Neural cell (in vitro differentiated cells): ENCODE measurements around the gene DCXR. TPM values are rescaled to one million over a fixed set of nuclear protein-coding genes. Genes with fewer than 3 reads are reported as not detected.
A peak's percentile ranks its signal among the peaks of the same experiment; 100 is the strongest.

Experiments used
- H2AFZ ChIP-seq: fragments of 200-600, 300-800 bp; sonication (generic), shearing (Covaris generic); 2 replicates; pipeline ENCODE4 v1.6.0; 2014; ENCODE audit warnings: low read depth, mild to moderate bottlenecking, antibody characterized with exemption, low read length, moderate library complexity
- H3F3A ChIP-seq: fragments of 200-600 bp; shearing (Covaris generic); 2 replicates; pipeline ENCODE4 v1.6.1; 2016; ENCODE audit warnings: mild to moderate bottlenecking, moderate library complexity, mixed read lengths, antibody characterized with exemption, low read length; ENCODE audit not compliant: insufficient read depth, poor library complexity, severe bottlenecking
- H3K27ac ChIP-seq: fragments of 200-600, 300-800 bp; sonication (generic), shearing (Covaris generic); 2 replicates; pipeline ENCODE4 v1.5.1; 2014; ENCODE audit warnings: mild to moderate bottlenecking, low read length, moderate library complexity
- H3K27me3 ChIP-seq: fragments of 300-800, 200-600 bp; sonication (generic), shearing (Covaris generic); 2 replicates; pipeline ENCODE4 v1.6.0; 2014; ENCODE audit warnings: mild to moderate bottlenecking, low read depth, low read length, moderate library complexity; ENCODE audit not compliant: insufficient read depth
- H3K36me3 ChIP-seq: fragments of 300-800, 200-600 bp; sonication (generic), shearing (Covaris generic); 2 replicates; pipeline ENCODE4 v1.5.1; 2014; ENCODE audit warnings: mild to moderate bottlenecking, antibody characterized with exemption, low read length, moderate library complexity; ENCODE audit not compliant: insufficient read depth
- H3K4me2 ChIP-seq: fragments of 300-800, 200-600 bp; sonication (generic), shearing (Covaris generic); 2 replicates; pipeline ENCODE4 v1.6.0; 2014; ENCODE audit warnings: mild to moderate bottlenecking, low read length
- H3K4me3 ChIP-seq: fragments of 300-800, 200-600 bp; sonication (generic), shearing (Covaris generic); 2 replicates; pipeline ENCODE4 v1.5.1; 2014; ENCODE audit warnings: mild to moderate bottlenecking, low read length, moderate library complexity
- H3K79me2 ChIP-seq: fragments of 200-600 bp; shearing (Covaris generic); replicated peaks from 2 replicates; pipeline ENCODE4 v1.6.0; 2014; ENCODE audit warnings: mild to moderate bottlenecking, low read length, moderate library complexity; ENCODE audit not compliant: insufficient read depth
- H3K9ac ChIP-seq: fragments of 300-800, 200-600 bp; sonication (generic), shearing (Covaris generic); 2 replicates; pipeline ENCODE4 v1.6.1; 2016; ENCODE audit warnings: mild to moderate bottlenecking, low read length, mixed read lengths
- H3K9me2 ChIP-seq: fragments of 200-600 bp; shearing (Covaris generic); 2 replicates; pipeline ENCODE4 v1.6.1; 2016; ENCODE audit warnings: mild to moderate bottlenecking, low read length, mixed read lengths; ENCODE audit not compliant: insufficient read depth
- H3K9me3 ChIP-seq: fragments of 200-600, 300-800 bp; sonication (generic), shearing (Covaris generic); 2 replicates; pipeline ENCODE4 v1.6.1; 2016; ENCODE audit warnings: mild to moderate bottlenecking, mixed run types, low read length, moderate library complexity, mixed read lengths
- H4K20me1 ChIP-seq: fragments of 200-600 bp; shearing (Covaris generic); 2 replicates; pipeline ENCODE4 v1.6.1; 2016; ENCODE audit warnings: mild to moderate bottlenecking, mixed run types; ENCODE audit not compliant: insufficient read depth
- EP300 ChIP-seq: fragments of 450-650 bp; conservative IDR thresholded peaks from 2 replicates; pipeline ENCODE4 v1.6.1; 2014; ENCODE audit warnings: antibody characterized with exemption, mild to moderate bottlenecking, moderate library complexity; ENCODE audit not compliant: poor library complexity, severe bottlenecking
- EZH2 ChIP-seq: fragments of 200-600, 300-800 bp; shearing (Covaris generic), sonication (generic); IDR thresholded peaks from 2 replicates; pipeline ENCODE4 v1.6.1; 2014; ENCODE audit warnings: antibody characterized with exemption, low read length, borderline replicate concordance, mild to moderate bottlenecking; ENCODE audit not compliant: insufficient read depth, poor library complexity, severe bottlenecking
- MXI1 ChIP-seq: fragments of 450-650 bp; conservative IDR thresholded peaks from 2 replicates; pipeline ENCODE4 v1.6.1; 2014; ENCODE audit warnings: antibody characterized with exemption, mild to moderate bottlenecking; ENCODE audit not compliant: poor library complexity, severe bottlenecking
- POLR2AphosphoS5 ChIP-seq: IDR thresholded peaks from 2 replicates; pipeline ENCODE4 v1.6.1; 2012
- RAD21 ChIP-seq: fragments of 450-650 bp; conservative IDR thresholded peaks from 2 replicates; pipeline ENCODE4 v1.6.1; 2014; ENCODE audit warnings: antibody characterized with exemption, mild to moderate bottlenecking, moderate library complexity
- SMC3 ChIP-seq: fragments of 450-650 bp; conservative IDR thresholded peaks from 2 replicates; pipeline ENCODE4 v1.6.1; 2014; ENCODE audit warnings: antibody characterized with exemption, mild to moderate bottlenecking, moderate library complexity; ENCODE audit not compliant: poor library complexity
- TAF1 ChIP-seq: IDR thresholded peaks from 2 replicates; pipeline ENCODE4 v1.6.1; 2012; ENCODE audit warnings: low read depth
- polyA plus RNA-seq: library from polyadenylated mRNA; depleted of rRNA; stranded (reverse); fragments of >200 nt; gene quantifications from 2 replicates; pipeline ENCODE4 v1.2.3, GENCODE V29; 2014
- TF ChIP-seq, protein P1 (sequence below): fragments of 450-650 bp; IDR thresholded peaks from 2 replicates; pipeline ENCODE4 v1.5.1; 2014; ENCODE audit warnings: antibody characterized with exemption, mild to moderate bottlenecking, moderate library complexity; ENCODE audit not compliant: poor library complexity, severe bottlenecking
- TF ChIP-seq, protein P2 (sequence below): IDR thresholded peaks from 2 replicates; pipeline ENCODE4 v1.6.1; 2012; ENCODE audit warnings: borderline replicate concordance

The DCXR gene
- polyA plus RNA-seq, 1 donor from 2014 or later: 129 TPM

DNA sequence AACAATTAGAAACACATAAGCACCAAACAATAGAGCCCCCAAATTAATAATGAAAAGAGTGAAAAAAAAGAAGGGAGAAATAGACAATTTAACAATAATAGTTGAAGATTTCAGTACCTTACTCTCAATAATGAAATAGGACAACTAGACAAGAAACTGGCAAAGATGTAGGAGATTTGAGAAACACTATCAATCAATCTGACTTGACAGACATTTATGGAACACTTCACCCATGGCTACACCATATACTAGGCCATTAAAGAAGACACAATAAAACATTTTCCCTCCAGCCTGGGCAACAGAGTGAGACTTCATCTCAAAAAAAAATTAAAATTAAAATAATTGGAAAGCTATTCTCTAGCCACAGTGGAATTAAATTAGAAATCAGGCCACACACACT, 33.1 kb upstream of the DCXR start:
- H3K36me3 ChIP-seq: no peaks in the 10 kb centered on the region
- no peaks in the 10 kb centered on the region for H3K9me3 ChIP-seq
- no peak overlapping the region for H2AFZ ChIP-seq
- H3K9ac ChIP-seq: no peak overlapping the region
- no peaks in the 10 kb centered on the region for H3K27me3 ChIP-seq
- H3K9me2 ChIP-seq: no peaks in the 10 kb centered on the region
- no peak overlapping the region for H3K4me2 ChIP-seq
- H3F3A ChIP-seq: no peaks in the 10 kb centered on the region
- no peaks in the 10 kb centered on the region for H4K20me1 ChIP-seq
- H3K79me2 ChIP-seq: no peaks in the 10 kb centered on the region
- TF ChIP-seq RAD21: no peak
- TF ChIP-seq EZH2: no peak
- no peak for TF ChIP-seq TAF1
- no peak for TF ChIP-seq EP300
- TF ChIP-seq, protein P1, sequence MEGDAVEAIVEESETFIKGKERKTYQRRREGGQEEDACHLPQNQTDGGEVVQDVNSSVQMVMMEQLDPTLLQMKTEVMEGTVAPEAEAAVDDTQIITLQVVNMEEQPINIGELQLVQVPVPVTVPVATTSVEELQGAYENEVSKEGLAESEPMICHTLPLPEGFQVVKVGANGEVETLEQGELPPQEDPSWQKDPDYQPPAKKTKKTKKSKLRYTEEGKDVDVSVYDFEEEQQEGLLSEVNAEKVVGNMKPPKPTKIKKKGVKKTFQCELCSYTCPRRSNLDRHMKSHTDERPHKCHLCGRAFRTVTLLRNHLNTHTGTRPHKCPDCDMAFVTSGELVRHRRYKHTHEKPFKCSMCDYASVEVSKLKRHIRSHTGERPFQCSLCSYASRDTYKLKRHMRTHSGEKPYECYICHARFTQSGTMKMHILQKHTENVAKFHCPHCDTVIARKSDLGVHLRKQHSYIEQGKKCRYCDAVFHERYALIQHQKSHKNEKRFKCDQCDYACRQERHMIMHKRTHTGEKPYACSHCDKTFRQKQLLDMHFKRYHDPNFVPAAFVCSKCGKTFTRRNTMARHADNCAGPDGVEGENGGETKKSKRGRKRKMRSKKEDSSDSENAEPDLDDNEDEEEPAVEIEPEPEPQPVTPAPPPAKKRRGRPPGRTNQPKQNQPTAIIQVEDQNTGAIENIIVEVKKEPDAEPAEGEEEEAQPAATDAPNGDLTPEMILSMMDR: no peak
- TF ChIP-seq, protein P2, sequence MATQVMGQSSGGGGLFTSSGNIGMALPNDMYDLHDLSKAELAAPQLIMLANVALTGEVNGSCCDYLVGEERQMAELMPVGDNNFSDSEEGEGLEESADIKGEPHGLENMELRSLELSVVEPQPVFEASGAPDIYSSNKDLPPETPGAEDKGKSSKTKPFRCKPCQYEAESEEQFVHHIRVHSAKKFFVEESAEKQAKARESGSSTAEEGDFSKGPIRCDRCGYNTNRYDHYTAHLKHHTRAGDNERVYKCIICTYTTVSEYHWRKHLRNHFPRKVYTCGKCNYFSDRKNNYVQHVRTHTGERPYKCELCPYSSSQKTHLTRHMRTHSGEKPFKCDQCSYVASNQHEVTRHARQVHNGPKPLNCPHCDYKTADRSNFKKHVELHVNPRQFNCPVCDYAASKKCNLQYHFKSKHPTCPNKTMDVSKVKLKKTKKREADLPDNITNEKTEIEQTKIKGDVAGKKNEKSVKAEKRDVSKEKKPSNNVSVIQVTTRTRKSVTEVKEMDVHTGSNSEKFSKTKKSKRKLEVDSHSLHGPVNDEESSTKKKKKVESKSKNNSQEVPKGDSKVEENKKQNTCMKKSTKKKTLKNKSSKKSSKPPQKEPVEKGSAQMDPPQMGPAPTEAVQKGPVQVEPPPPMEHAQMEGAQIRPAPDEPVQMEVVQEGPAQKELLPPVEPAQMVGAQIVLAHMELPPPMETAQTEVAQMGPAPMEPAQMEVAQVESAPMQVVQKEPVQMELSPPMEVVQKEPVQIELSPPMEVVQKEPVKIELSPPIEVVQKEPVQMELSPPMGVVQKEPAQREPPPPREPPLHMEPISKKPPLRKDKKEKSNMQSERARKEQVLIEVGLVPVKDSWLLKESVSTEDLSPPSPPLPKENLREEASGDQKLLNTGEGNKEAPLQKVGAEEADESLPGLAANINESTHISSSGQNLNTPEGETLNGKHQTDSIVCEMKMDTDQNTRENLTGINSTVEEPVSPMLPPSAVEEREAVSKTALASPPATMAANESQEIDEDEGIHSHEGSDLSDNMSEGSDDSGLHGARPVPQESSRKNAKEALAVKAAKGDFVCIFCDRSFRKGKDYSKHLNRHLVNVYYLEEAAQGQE: no peak
- TF ChIP-seq MXI1: no peak
- TF ChIP-seq POLR2AphosphoS5: no peak
- no peak for TF ChIP-seq SMC3
- H3K4me3 ChIP-seq: no peak overlapping the region
- H3K27ac ChIP-seq: no peak overlapping the region

DNA sequence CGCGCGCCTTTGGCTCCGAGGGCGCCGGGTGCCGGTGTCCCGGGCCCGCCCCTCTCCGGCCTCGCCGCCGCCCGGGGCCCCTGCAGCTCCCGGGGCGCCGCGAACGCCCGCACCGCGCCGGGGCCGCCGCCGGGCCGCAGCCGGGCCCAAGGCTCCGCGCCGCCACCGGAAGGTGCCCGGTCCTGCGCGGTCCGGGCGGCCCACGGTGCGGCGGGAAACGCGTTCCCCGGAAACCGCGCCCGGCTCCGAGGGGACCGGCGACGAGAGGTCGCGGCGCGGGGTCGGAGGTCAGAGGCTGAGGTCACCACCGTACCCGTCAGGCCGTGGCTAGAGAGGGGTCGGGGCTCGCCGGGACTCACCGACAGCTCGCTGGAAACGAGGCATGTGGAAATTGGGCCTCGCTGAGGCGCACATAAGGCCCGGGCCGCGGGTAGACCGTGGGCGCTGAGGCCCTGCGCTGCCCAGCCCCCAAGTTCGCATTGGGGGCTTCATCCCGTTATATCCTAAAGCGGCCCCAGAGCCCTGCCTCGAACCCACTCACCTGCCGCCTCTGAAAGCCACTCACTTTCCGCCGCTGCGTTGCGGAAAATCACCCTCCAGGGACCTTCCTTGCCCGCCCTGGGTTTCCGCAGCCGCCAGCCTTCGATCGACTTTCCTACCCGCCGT, 28.3 kb upstream of the DCXR start, which contains the start of gene DUS1L:
DUS1L (minus strand) TSS at position 167 of the 666 bp plus-strand sequence. CDS start 745 bp downstream, outside the sequence.
- Histone ChIP-seq H3K9ac (peak within 1 kb of the TSS; percentile 72), H2AFZ (peak within 1 kb of the TSS; percentile 97), H3K27me3 (no peaks in the 10 kb centered on the region), H3K9me2 (no peaks in the 10 kb centered on the region), H3K4me2 (peak within 1 kb of the TSS; percentile 61), H3K36me3 (no peaks in the 10 kb centered on the region), H3K27ac (peak within 1 kb of the TSS; percentile 56), H3F3A (no peaks in the 10 kb centered on the region), H3K9me3 (no peaks in the 10 kb centered on the region), H3K4me3 (peak within 1 kb of the TSS; percentile 94), H3K79me2 (no peaks in the 10 kb centered on the region), H4K20me1 (no peaks in the 10 kb centered on the region)
- TF ChIP-seq, protein P2: peak; percentile 45
- peak; percentile 45 for TF ChIP-seq MXI1
- no peak for TF ChIP-seq TAF1
- peak; percentile 19 for TF ChIP-seq EP300
- TF ChIP-seq POLR2AphosphoS5: peak; percentile 52
